T-helper 2 cell treated with Interferon-gamma antibody and Interleukin-4, amounts not matched to agents 5 μg/mL and 100 μg/mL, for 36 hours (primary cell): Measurements from ENCODE around the gene KIF27.
"Not testable (repeated sequence)": the region's sequence is repeated elsewhere in the genome, so short reads cannot be mapped to it uniquely, and the experiment has no call there.

Experiments
- DNase-seq: peaks from one replicate; pipeline ENCODE4 v3.0.0; 2021; ENCODE audit warnings: low spot score
- H3K27ac Mint-ChIP-seq: one replicate; pipeline ENCODE4 v1.8.0; 2021; ENCODE audit warnings: mild to moderate bottlenecking, mixed read lengths
- H3K27me3 Mint-ChIP-seq: one replicate; pipeline ENCODE4 v1.8.0; 2021; ENCODE audit warnings: low read depth, mixed read lengths
- H3K36me3 Mint-ChIP-seq: one replicate; pipeline ENCODE4 v1.8.0; 2021; ENCODE audit warnings: low read depth, mixed read lengths
- H3K4me1 Mint-ChIP-seq: one replicate; pipeline ENCODE4 v1.8.0; 2021; ENCODE audit warnings: low read depth, mixed read lengths
- H3K4me3 Mint-ChIP-seq: one replicate; pipeline ENCODE4 v1.8.0; 2022; ENCODE audit warnings: mild to moderate bottlenecking, moderate library complexity, mixed read lengths
- H3K9me3 Mint-ChIP-seq: one replicate; pipeline ENCODE4 v1.8.0; 2021; ENCODE audit warnings: mixed read lengths

The KIF27 gene

GRCh38 chr9:83940590-83941303, 19.5 kb upstream of the KIF27 start:
- Mint-ChIP-seq H3K36me3 (peaks cover 41% of the 10 kb centered on the region), H3K4me3 (no peak overlapping the region), H3K4me1 (peaks cover 4% of the 10 kb centered on the region), H3K27ac (no peak overlapping the region), H3K9me3 (no peaks in the 10 kb centered on the region), H3K27me3 (no peaks in the 10 kb centered on the region)
- DNase-seq: no peak

GRCh38 chr9:83937861-83938455, 16.7 kb upstream of the KIF27 start:
- Mint-ChIP-seq H3K4me1 (peaks cover 4% of the 10 kb centered on the region), H3K36me3 (peaks cover 29% of the 10 kb centered on the region), H3K27me3 (no peaks in the 10 kb centered on the region), H3K27ac (no peak overlapping the region), H3K4me3 (no peak overlapping the region), H3K9me3 (no peaks in the 10 kb centered on the region)
- DNase-seq: peak; percentile 24

GRCh38 chr9:83936523-83936922, 15.3 kb upstream of the KIF27 start:
- Mint-ChIP-seq H3K27me3 (no peaks in the 10 kb centered on the region), H3K27ac (no peak overlapping the region), H3K4me3 (no peak overlapping the region), H3K4me1 (peaks cover 12% of the 10 kb centered on the region), H3K9me3 (no peaks in the 10 kb centered on the region), H3K36me3 (peaks cover 19% of the 10 kb centered on the region)
- DNase-seq: no peak

GRCh38 chr9:83935276-83935935, 14.2 kb upstream of the KIF27 start:
- no peak for DNase-seq
- H3K4me1 Mint-ChIP-seq: peaks cover 18% of the 10 kb centered on the region
- no peaks in the 10 kb centered on the region for H3K27me3 Mint-ChIP-seq
- no peak overlapping the region for H3K4me3 Mint-ChIP-seq
- H3K36me3 Mint-ChIP-seq: peaks cover 14% of the 10 kb centered on the region
- no peaks in the 10 kb centered on the region for H3K9me3 Mint-ChIP-seq
- no peak overlapping the region for H3K27ac Mint-ChIP-seq

- H3K27me3 Mint-ChIP-seq: no peaks in the 10 kb centered on the region
- H3K4me1 Mint-ChIP-seq: peaks cover 18% of the 10 kb centered on the region
- H3K27ac Mint-ChIP-seq: no peak overlapping the region
- H3K4me3 Mint-ChIP-seq: no peak overlapping the region
- DNase-seq: no peak
- no peaks in the 10 kb centered on the region for H3K9me3 Mint-ChIP-seq
- peaks cover 14% of the 10 kb centered on the region for H3K36me3 Mint-ChIP-seq
Measured at GRCh38 chr9:83934569-83935275, 13.5 kb upstream of the KIF27 start.

- Mint-ChIP-seq H3K27me3 (no peaks in the 10 kb centered on the region), H3K36me3 (peaks cover 6% of the 10 kb centered on the region), H3K9me3 (no peaks in the 10 kb centered on the region), H3K27ac (no peak overlapping the region), H3K4me3 (no peak overlapping the region), H3K4me1 (peaks cover 18% of the 10 kb centered on the region)
- DNase-seq: no peak
Measured at GRCh38 chr9:83933790-83934189, 12.6 kb upstream of the KIF27 start.

- Mint-ChIP-seq H3K4me1 (peaks cover 16% of the 10 kb centered on the region), H3K4me3 (no peak overlapping the region), H3K27ac (no peak overlapping the region), H3K36me3 (peaks cover 1% of the 10 kb centered on the region), H3K27me3 (peaks cover 1% of the 10 kb centered on the region), H3K9me3 (no peaks in the 10 kb centered on the region)
- DNase-seq: no peak
Measured at GRCh38 chr9:83932851-83933250, 11.6 kb upstream of the KIF27 start.

- no peak for DNase-seq
- Mint-ChIP-seq H3K9me3 (no peaks in the 10 kb centered on the region), H3K27me3 (peaks cover 2% of the 10 kb centered on the region), H3K4me3 (peak overlapping the region; percentile 46), H3K36me3 (no peaks in the 10 kb centered on the region), H3K4me1 (peaks cover 13% of the 10 kb centered on the region), H3K27ac (no peak overlapping the region)
Measured at GRCh38 chr9:83932011-83932410, 10.8 kb upstream of the KIF27 start.

GRCh38 chr9:83930881-83931280, 9.6 kb upstream of the KIF27 start:
- Mint-ChIP-seq H3K9me3 (no peaks in the 10 kb centered on the region), H3K36me3 (no peaks in the 10 kb centered on the region), H3K27me3 (peaks cover 2% of the 10 kb centered on the region), H3K4me1 (peaks cover 13% of the 10 kb centered on the region), H3K4me3 (no peak overlapping the region), H3K27ac (no peak overlapping the region)
- no peak for DNase-seq

GRCh38 chr9:83927591-83927990, 6.4 kb upstream of the KIF27 start:
- no peak for DNase-seq
- no peaks in the 10 kb centered on the region for H3K36me3 Mint-ChIP-seq
- peaks cover 13% of the 10 kb centered on the region for H3K4me1 Mint-ChIP-seq
- H3K9me3 Mint-ChIP-seq: no peaks in the 10 kb centered on the region
- peaks cover 4% of the 10 kb centered on the region for H3K27me3 Mint-ChIP-seq
- no peak overlapping the region for H3K4me3 Mint-ChIP-seq
- no peak overlapping the region for H3K27ac Mint-ChIP-seq

GRCh38 chr9:83920469-83920926, 734 bp downstream of the KIF27 start:
- Mint-ChIP-seq H3K36me3 (peaks cover 2% of the 10 kb centered on the region), H3K4me1 (peaks cover 14% of the 10 kb centered on the region), H3K4me3 (peak overlapping the region; percentile 84), H3K27me3 (peaks cover 2% of the 10 kb centered on the region), H3K9me3 (no peaks in the 10 kb centered on the region), H3K27ac (peak overlapping the region; percentile 90)
- DNase-seq: no peak

GRCh38 chr9:83919111-83919510, 2.1 kb downstream of the KIF27 start:
- peaks cover 14% of the 10 kb centered on the region for H3K4me1 Mint-ChIP-seq

GRCh38 chr9:83912194-83912593, 9.0 kb downstream of the KIF27 start:
- H3K27me3 Mint-ChIP-seq, DNase-seq: not testable (repeated sequence)

More at GRCh38 chr9:83919111-83919510, 2.1 kb downstream of the KIF27 start:
- Mint-ChIP-seq H3K27me3 (peaks cover under 1% of the 10 kb centered on the region), H3K36me3 (peaks cover 2% of the 10 kb centered on the region), H3K9me3 (no peaks in the 10 kb centered on the region), H3K4me3 (no peak overlapping the region), H3K27ac (no peak overlapping the region)
- no peak for DNase-seq

GRCh38 chr9:83906144-83906543, 15.1 kb downstream of the KIF27 start:
- Mint-ChIP-seq H3K9me3 (no peaks in the 10 kb centered on the region), H3K4me3 (no peak overlapping the region), H3K36me3 (no peaks in the 10 kb centered on the region), H3K4me1 (no peaks in the 10 kb centered on the region), H3K27ac (no peak overlapping the region), H3K27me3 (no peaks in the 10 kb centered on the region)
- DNase-seq: no peak

More at GRCh38 chr9:83912194-83912593, 9.0 kb downstream of the KIF27 start:
- H3K4me1 Mint-ChIP-seq, H3K36me3 Mint-ChIP-seq, H3K27ac Mint-ChIP-seq, H3K9me3 Mint-ChIP-seq, H3K4me3 Mint-ChIP-seq: not testable (repeated sequence)
